GM19468 (cell line): ENCODE data around the gene QPRT.
"Not testable (repeated sequence)": the region's sequence is repeated elsewhere in the genome, so short reads cannot be mapped to it uniquely, and the experiment has no call there.

ENCODE experiments used
- ATAC-seq: cut with Tn5 transposase; IDR thresholded peaks from one replicate; pipeline ENCODE4 v1.9.1; 2021; ENCODE audit warnings: mild to moderate bottlenecking, moderate library complexity, moderate number of reproducible peaks; ENCODE audit not compliant: unreplicated experiment; ENCODE audit errors: extremely low read depth

QPRT gene

DNA sequence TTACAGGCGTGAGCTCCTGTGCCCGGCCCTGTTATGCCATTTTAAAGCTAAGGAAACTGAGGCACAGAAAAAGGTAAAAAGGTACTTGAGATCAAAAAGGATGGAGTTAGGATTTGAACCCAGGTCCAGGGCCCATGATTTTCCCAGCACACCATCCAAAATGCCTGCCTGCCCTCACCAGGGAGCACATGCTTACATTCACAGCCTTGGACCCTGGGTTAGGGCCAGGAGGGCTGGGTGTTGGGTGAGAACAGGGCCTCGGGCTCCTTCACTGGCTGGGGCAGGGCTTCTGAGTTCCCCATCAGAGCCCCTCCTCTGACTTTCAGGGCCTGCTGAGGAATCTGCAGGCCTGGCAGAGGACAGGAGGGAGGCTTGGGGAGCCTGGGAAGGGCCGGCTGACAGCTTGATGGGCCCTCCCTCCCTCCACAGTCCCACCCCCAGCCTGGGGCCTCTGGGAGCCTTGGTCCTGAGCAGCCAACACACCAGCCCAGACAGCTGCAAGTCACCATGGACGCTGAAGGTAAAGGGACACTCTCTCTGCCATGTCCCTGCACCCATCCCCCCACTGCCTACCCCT, at the start of gene QPRT:
QPRT (plus strand) TSS at position 490 of the 577 bp plus-strand sequence; CDS start at position 508, 18 bp downstream.
- no peak for ATAC-seq

GRCh38 chr16:29629318-29629717, 49.7 kb upstream of the QPRT start:
- ATAC-seq: not testable (repeated sequence)

- ATAC-seq: not testable (repeated sequence)
These were observed 47.3 kb upstream of the QPRT start for GRCh38 chr16:29631658-29632057.

- not testable (repeated sequence) for ATAC-seq
These were observed 43.1 kb upstream of the QPRT start for GRCh38 chr16:29635902-29636301.

- not testable (repeated sequence) for ATAC-seq
These were observed 42.6 kb upstream of the QPRT start for GRCh38 chr16:29636368-29636767.

DNA sequence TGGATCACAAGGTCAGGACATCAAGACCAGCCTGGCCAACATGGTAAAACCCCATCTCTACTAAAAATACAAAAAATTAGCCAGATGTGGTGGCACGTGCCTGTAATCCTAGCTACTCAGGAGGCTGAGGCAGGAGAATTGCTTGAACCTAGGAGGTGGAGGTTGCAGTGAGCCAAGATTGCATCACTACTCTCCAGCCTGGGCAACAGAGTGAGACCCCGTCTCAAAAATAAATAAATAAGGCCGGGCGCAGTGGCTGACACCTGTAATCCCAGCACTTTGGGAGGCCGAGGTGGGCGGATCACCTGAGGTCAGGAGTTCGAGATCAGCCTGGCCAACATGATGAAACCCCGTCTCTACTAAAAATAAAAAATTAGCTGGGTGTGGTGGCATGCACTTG, 40.2 kb upstream of the QPRT start:
- ATAC-seq: not testable (repeated sequence)

- ATAC-seq: no peak
These were observed 37.4 kb upstream of the QPRT start for GRCh38 chr16:29641561-29641960.

- no peak for ATAC-seq
These were observed 35.4 kb upstream of the QPRT start for GRCh38 chr16:29643596-29643995.

DNA sequence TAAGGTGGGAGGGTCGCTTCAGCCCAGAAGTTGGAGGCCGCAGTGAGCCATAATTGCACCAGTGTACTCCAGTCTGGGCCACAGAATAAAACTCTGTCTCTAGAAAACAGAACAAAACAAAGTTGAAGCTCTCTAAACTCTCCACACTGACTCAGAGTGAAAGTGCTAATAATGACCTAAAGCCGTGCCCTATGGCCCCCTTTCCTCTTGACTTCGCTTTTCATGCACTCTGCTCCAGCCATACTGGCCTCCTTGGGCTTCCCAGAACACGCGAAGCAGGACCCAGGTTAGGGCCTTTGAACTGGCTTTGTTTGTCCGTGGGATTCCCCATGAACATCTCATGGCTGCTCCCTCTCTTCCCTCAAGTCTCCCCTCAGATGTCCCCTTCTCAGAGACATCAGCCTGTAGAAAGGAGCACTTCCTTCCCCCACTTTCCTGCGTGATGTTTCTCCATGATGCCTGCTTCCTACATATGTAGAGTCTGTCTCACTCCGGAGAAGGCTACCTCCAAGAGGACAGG, 34.6 kb upstream of the QPRT start:
- ATAC-seq: peak; percentile 27

DNA sequence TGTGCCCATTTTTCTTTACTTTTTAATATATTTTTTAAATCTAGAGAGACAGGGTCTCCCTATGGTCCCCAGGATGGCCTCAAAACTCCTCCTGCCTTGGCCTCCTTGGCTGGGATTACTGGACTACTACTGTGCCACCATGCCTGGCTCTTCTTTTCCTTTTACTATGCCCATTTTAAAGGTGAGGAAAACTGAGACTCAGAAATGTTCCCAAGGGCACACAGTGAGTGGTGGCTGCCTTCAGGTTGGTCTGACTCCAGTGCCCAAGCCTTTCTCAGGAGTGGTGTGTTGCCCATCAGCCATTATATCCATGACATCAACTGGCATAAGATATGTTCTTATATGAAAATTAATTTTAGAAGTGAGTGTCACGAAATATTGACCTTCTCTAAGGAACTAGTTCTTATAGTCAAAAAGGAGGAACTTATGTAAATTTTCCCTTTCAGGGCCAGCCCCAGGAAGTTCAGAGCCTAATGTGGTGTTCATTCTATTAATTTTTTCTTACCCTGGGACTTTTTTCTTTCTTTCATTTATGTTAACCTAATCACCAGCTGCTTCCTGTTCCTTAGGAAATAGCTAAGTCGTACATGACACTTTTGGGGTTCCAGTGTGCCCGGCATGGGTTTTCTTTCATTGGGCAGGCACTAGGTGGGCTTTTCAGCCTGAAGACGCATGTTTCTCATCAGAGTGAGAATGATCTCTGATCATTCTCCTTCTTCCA, 33.8 kb upstream of the QPRT start:
- ATAC-seq: no peak

- no peak for ATAC-seq
These were observed 33.2 kb upstream of the QPRT start for GRCh38 chr16:29645694-29646187.

GRCh38 chr16:29646947-29647346, 32.0 kb upstream of the QPRT start:
- ATAC-seq: no peak

DNA sequence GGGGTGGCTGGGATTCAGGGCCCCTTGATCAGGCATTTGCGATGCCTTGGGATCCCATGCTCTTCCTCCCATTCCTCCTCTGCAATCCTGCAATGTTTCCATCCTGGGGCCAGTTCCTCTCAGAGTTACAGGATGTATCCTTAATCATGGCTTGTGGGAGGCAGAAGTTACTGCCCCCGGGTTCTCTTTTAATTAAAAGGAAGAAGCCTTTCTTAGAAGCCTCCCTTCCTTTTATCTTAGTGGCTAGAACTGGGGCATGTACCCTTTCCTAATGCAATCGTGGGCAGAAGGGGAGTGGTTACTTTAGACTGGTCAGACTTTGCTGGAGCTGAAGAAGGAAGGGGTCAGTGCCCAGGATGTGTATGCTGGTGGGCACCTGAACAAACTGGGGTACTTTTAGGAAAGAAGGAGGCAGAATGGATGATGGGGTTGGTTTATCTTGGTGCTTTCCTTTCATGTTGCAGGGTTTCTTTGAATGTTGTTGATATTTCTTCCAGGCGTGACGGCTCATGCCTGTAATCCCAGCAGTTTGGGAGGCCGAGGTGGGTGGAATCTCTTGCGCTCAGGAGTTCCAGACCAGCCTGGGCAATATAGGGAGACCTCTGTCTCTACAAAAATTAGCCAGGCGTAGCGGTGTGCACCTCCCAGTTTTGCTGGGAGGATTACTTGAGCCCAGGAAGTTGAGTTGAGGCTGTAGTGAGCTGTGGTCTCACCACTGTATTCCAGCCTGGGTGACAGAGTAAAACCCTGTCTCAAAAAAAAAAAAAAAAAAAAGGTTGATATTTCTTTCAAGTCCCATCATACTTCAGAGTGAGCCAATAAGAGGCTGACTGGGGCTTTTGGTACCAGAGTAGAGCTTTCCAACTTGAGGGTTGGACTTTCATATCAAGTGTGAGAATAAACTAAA, 29.1 kb upstream of the QPRT start:
- no peak for ATAC-seq

- ATAC-seq: no peak
These were observed 28.2 kb upstream of the QPRT start for GRCh38 chr16:29650771-29651170.

DNA sequence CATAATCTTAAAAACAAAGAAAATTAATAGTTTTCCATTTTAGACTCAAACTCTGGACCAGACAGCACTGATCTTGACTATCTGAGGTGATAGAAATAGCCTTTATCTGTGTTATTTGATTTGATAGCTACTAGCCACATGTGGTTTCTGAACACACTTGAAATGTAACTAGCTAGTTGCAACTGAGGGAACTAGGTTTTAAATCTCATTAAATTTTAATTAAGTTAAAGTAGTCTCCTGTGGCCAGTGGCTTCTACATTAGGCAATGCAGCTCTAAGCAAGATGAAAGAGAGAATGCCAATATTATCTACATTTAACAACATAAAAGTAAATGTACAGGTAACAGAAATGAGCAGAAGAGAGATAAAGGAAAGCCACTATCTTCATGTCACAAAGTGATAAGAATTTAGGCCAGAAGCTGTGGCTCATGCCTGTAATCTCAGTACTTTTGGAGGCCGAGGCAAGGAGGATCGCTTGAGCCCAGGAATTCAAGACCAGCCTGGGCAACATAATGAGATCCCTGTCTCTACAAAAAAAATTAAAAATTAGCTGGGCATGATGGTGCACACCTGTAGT, 27.1 kb upstream of the QPRT start:
- ATAC-seq: no peak

DNA sequence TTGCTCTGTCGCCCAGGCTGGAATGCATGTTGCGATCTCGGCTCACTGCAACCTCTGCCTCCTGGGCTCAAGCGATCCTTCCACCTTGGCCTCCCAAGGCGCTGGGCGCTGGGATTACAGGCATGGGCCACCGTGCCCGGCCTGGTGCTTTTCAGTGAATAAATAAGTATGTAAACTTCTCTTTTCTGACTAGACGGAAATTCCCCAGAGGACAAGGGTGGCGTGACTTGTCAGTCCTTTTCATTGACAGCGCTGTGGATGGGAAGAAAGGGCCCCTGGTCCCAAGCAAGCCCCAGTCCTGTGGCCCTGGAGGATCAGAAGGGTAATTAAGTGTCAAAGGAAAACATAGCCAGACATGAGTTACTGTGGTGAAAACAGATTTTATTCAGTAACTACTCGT, 25.5 kb upstream of the QPRT start:
- ATAC-seq: no peak

GRCh38 chr16:29653890-29654289, 25.1 kb upstream of the QPRT start:
- not testable (repeated sequence) for ATAC-seq

- no peak for ATAC-seq
These were observed 22.1 kb upstream of the QPRT start for GRCh38 chr16:29656688-29657523.

DNA sequence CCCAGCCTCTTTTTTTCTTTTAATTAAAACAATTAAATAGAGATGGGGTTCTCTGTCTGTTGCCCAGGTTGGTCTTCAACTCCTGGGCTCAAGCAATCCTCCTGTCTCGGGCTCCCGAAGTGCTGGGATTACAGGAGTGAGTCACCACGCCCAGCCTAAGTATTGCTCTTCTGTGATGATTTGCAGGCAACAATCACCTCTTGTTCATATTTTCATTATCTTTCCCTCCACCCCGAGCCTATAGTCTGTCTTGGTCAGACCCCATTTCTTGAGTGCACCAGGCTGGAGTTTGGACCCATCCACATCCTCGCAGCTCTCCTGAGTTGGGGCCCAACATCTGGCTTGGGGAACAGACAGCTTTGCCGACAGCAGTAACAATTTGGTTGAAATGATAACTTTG, 20.3 kb upstream of the QPRT start:
- no peak for ATAC-seq
